IPS-NIHi7 (cell line): ENCODE results near the gene NECTIN2.
"Not testable (repeated sequence)": the region's sequence is repeated elsewhere in the genome, so short reads cannot be mapped to it uniquely, and the experiment has no call there.

Experiments used
- DNase-seq: peaks from one replicate; pipeline ENCODE4 v3.0.0; 2012; ENCODE audit warnings: mixed read lengths; ENCODE audit errors: extremely low spot score

Gene NECTIN2

GRCh38 chr19:44884566-44884965 is 38.5 kb downstream of the NECTIN2 start:
- no peak for DNase-seq

GRCh38 chr19:44886141-44886540 is 40.0 kb downstream of the NECTIN2 start:
- no peak for DNase-seq

GRCh38 chr19:44887648-44888047 is 41.6 kb downstream of the NECTIN2 start:
- no peak for DNase-seq

DNA sequence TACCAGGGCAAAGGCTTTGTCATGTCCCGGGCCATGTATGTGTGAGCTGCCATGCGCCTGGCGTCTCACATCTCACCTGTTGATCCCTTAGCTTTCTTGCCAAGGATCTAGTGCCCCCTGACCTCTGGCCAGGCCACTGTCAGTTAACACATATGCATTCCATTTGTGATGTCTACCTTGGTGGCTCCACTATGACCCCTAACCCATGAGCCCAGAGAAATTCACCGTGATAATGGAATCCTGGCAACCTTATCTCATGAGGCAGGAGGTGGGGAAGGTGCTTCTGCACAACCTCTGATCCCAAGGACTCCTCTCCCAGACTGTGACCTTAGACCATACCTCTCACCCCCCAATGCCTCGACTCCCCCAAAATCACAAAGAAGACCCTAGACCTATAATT is 42.2 kb downstream of the NECTIN2 start:
- DNase-seq = not testable (repeated sequence)

DNA sequence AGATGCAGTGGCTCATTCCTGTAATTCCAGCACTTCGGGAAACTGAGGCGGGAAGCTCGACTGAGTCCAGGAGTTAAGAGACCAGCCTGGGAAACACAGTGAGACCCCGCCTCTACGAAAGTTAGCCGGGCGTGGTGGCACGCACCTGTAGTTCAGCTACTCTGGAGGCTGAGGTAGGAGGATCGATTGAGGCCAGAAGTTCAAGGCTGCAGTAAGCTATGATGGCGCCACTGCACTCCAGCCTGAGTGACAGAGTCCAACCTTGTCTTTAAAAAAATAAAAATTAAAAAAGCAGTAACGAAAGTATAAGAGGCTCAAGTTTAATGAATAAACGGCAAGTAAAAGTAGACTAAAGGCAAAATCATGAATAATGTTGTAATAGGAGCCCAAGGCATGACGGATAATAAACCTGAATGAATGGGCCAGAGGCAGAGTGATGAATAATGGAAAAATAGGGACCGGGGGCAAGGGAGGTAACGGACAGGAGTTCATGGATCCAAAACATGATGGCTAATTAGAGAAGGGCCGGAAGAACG is 43.8 kb downstream of the NECTIN2 start:
- DNase-seq = no peak

GRCh38 chr19:44890366-44891015 is 44.4 kb downstream of the NECTIN2 start:
- peak; percentile 97 for DNase-seq

DNA sequence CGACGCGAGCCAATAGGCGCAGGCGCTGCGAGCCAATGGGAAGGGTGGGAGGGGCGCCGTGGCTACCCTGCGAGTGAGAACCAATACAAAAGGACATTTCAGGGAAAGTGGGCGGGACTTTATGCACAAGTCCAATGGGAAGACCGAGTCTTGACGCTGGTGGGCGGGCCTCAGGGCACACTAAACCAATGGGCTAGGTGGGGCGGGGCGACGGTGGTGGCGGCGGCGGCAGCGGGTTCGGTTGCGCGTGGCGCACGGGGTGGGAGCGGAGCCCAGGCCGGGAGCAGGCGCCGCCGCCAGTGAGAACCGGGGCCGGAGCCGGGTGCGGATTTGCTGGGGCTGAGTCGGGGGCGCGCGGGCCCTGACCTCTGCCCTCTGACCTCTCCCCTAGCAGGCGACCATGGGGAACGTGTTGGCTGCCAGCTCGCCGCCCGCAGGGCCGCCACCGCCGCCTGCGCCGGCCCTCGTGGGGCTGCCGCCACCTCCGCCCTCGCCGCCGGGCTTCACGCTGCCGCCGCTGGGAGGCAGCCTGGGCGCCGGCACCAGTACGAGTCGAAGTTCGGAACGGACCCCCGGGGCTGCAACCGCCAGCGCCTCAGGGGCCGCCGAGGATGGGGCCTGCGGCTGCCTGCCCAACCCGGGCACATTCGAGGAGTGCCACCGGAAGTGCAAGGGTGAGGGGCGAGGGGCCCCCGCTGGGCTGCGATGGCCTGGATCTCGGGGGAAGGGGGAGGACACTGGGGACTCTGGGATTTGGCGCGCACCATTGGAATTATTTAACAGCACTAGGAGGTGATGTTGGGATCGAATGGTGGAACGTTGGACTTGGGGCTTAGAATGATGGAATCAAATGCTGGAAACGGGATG is 45.2 kb downstream of the NECTIN2 start, which contains the start of gene TOMM40:
Gene TOMM40, plus strand, starts transcription at position 239 of the 867 bp plus-strand sequence. Its CDS starts 162 bp downstream, at position 401.
- peak; percentile 96 for DNase-seq

- no peak for DNase-seq
Observed at GRCh38 chr19:44892932-44893331, 46.8 kb downstream of the NECTIN2 start.

DNA sequence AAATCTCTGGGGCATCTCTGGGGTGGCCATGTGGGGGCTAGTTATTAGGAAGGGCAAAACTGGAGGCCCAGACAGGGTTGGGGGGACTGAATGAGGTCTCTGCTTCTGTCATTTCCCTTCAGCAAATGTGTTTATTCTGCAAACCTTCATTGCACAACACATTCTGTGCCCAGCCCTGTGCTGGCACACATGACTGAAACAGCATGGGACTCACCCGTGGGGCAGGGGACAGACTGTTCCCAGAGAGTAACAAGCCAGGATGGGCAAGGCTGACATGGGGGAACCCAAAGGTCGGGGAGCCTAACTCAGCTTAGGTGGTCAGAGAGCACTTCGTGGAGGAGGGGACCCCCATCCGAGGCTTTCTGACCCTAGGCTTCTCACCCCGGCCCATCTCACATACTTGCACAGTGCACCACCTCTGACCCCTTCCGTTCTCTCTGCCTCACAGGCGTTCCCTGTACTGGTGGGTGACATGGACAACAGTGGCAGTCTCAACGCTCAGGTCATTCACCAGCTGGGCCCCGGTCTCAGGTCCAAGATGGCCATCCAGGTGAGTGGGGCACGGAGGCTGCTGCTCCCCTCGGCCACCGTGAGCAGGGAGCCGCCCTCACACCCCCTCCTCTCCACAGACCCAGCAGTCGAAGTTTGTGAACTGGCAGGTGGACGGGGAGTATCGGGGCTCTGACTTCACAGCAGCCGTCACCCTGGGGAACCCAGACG is 47.4 kb downstream of the NECTIN2 start:
- DNase-seq = no peak

DNA sequence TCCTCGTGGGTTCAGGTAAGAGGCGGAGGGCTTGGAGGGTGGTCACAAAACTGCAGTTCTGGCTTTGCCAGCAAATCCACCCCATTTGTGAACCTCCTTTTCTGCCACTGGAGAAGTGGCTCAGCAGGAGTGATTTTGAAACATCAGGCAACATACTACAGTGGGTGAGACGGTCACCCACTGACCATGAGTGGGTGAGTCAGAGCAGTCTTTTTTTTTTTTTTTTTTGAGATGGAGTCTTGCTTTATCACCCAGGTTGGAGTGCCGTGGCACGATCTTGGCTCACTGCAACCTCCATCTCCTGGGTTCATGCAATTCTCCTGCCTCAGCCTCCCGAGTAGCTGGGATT is 47.9 kb downstream of the NECTIN2 start:
- no peak for DNase-seq

DNA sequence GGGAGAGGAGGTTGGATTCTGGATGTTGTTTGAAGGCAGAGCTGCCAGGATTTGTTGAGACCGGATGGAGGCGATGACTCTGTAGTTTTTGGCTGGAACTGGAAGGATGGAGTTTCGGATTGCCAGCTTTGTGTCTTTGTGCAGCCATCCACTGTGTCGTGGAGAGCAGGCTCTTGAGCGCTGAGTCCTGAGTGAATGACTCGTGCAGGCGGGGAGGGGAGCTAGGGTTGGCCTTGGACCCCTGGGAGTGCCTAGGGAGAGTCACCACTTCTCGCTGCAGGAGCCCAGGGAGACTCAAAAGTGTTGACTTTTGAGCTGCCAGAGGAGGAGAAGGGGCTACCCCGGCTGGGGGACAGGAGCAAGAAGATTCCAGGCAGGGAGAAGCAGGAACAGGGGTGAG is 48.8 kb downstream of the NECTIN2 start:
- DNase-seq = no peak

- DNase-seq = no peak
Observed at GRCh38 chr19:44897835-44898234, 51.7 kb downstream of the NECTIN2 start.

DNA sequence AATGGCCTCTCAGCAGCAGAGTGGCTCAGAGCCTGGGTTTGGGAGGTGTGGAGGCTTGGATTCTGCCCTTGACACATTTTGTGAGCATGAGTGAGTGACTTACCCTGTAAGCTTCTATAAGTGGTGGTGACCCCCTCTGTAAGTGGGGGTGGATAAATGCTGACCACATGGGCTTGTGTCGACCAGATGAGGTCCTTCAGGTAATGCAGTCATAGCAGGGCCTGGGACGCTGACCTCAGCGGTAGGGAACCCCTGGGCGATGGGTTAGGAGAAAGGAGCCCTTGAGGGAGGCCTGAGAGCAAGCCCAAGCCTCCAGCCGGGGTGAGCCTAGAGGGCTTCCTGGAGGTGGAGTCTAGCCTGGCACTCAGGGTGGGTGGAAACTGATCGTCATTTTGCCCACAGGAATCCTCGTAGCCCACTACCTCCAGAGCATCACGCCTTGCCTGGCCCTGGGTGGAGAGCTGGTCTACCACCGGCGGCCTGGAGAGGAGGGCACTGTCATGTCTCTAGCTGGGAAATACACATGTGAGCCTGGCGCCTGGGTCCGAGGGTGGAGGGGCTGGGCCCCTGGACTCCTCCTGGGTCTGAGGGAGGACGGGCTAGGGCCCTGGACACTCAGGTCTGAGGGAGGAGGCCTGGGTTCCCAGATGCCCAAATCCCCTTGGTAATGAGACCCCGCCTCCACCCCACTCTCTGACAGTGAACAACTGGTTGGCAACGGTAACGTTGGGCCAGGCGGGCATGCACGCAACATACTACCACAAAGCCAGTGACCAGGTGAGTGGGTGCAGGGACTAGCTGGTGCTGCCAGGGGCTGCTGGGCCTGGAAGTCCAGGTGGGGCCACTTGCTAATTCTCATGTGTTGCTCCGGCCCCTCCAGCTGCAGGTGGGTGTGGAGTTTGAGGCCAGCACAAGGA is 54.5 kb downstream of the NECTIN2 start:
- no peak for DNase-seq

DNA sequence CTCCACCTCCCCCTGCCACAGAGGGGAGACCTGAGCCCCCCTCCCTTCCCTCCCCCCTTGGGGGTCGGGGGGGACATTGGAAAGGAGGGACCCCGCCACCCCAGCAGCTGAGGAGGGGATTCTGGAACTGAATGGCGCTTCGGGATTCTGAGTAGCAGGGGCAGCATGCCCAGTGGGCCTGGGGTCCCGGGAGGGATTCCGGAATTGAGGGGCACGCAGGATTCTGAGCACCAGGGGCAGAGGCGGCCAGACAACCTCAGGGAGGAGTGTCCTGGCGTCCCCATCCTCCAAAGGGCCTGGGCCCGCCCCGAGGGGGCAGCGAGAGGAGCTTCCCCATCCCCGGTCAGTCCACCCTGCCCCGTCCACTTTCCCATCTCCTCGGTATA is 57.1 kb downstream of the NECTIN2 start:
- DNase-seq = no peak

GRCh38 chr19:44903602-44904425 is 57.7 kb downstream of the NECTIN2 start:
- peak; percentile 74 for DNase-seq

DNA sequence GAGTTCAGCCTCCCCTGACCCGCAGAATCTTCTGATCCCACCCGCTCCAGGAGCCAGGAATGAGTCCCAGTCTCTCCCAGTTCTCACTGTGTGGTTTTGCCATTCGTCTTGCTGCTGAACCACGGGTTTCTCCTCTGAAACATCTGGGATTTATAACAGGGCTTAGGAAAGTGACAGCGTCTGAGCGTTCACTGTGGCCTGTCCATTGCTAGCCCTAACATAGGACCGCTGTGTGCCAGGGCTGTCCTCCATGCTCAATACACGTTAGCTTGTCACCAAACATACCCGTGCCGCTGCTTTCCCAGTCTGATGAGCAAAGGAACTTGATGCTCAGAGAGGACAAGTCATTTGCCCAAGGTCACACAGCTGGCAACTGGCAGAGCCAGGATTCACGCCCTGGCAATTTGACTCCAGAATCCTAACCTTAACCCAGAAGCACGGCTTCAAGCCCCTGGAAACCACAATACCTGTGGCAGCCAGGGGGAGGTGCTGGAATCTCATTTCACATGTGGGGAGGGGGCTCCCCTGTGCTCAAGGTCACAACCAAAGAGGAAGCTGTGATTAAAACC is 58.4 kb downstream of the NECTIN2 start:
- DNase-seq = no peak

GRCh38 chr19:44905437-44906160 is 59.5 kb downstream of the NECTIN2 start, which contains the start of gene APOE:
Gene APOE (plus strand): TSS chr19:44905796. CDS start chr19:44906625, 829 bp downstream.
- DNase-seq = peak; percentile 73

GRCh38 chr19:44907613-44908012 is 61.5 kb downstream of the NECTIN2 start:
- no peak for DNase-seq
